Measurements from ENCODE around the gene UTP20. TPM values are rescaled to one million over a fixed set of nuclear protein-coding genes. Genes with fewer than 3 reads are reported as not detected.

The UTP20 gene
- total and polyA plus RNA-seq, 2 of the 4 experiments (the other 2 are of a cell fraction): 6.8 to 22.0 TPM

DNA sequence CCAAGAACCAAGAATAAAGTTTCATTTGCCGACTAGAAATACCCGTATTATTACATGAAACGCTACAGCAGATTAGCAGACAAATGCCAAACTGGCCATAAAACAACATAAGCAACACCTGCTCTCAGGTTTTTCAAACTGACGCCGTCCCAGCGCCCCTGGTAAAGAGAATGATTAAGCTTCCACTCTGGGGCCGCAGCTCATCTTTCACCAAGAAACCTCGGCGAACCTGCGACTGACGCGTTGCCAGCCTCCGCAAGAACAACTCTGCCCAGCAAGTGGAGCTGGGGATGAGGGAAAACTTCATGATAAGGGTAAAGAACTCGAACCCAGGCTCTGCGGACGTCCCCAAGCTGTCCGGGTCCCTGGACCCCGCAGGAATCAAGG lies 127.1 kb downstream of the UTP20 start:
- H3K9ac ChIP-seq (ENCODE audit: low read depth, low read length): peak overlapping the region; percentile 97
- H3K27ac ChIP-seq (ENCODE audit: insufficient read depth, low read length): peak overlapping the region; percentile 97
- CTCF ChIA-PET: no interaction called here
- H3K14ac ChIP-seq (replicated peaks; ENCODE audit: low read depth, low read length): peak overlapping the region; percentile 49; the same call in 1 of the 2 replicates
- no peak overlapping the region for H2BK120ac ChIP-seq (ENCODE audit: low read depth, low read length)
- POLR2A ChIA-PET (ENCODE audit: unreplicated experiment): no interaction called here
- H3K36me3 ChIP-seq (ENCODE audit: control insufficient read depth, insufficient read depth, low read length): peaks cover 3% of the 10 kb centered on the region
- peak overlapping the region; percentile 93 for H3K4me2 ChIP-seq (ENCODE audit: low read depth, low read length)
- peaks cover 22% of the 10 kb centered on the region; the same call in 1 of the 2 replicates for H4K20me1 ChIP-seq (ENCODE audit: insufficient read depth, low read length)
- 0 out of 2 replicates have a peak, but pooled peaks have one; percentile 44 for TF ChIP-seq CHD1 (IDR thresholded peaks at IDR 0.05; ENCODE audit: low read depth, low read length)
- TF ChIP-seq RAD21 (IDR thresholded peaks at IDR 0.05; ENCODE audit: low read length): no peak
- TF ChIP-seq, protein P1, sequence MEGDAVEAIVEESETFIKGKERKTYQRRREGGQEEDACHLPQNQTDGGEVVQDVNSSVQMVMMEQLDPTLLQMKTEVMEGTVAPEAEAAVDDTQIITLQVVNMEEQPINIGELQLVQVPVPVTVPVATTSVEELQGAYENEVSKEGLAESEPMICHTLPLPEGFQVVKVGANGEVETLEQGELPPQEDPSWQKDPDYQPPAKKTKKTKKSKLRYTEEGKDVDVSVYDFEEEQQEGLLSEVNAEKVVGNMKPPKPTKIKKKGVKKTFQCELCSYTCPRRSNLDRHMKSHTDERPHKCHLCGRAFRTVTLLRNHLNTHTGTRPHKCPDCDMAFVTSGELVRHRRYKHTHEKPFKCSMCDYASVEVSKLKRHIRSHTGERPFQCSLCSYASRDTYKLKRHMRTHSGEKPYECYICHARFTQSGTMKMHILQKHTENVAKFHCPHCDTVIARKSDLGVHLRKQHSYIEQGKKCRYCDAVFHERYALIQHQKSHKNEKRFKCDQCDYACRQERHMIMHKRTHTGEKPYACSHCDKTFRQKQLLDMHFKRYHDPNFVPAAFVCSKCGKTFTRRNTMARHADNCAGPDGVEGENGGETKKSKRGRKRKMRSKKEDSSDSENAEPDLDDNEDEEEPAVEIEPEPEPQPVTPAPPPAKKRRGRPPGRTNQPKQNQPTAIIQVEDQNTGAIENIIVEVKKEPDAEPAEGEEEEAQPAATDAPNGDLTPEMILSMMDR (conservative IDR thresholded peaks at IDR 0.05; ENCODE audit: low read depth, low read length): no peak
- TF ChIP-seq FOS (IDR thresholded peaks at IDR 0.05; ENCODE audit: low read depth, low read length): no peak
- TF ChIP-seq MXI1 (IDR thresholded peaks at IDR 0.05; ENCODE audit: borderline replicate concordance, low read depth, low read length): peak; percentile 32; the same call in 1 of the 2 replicates
- TF ChIP-seq, protein P2, sequence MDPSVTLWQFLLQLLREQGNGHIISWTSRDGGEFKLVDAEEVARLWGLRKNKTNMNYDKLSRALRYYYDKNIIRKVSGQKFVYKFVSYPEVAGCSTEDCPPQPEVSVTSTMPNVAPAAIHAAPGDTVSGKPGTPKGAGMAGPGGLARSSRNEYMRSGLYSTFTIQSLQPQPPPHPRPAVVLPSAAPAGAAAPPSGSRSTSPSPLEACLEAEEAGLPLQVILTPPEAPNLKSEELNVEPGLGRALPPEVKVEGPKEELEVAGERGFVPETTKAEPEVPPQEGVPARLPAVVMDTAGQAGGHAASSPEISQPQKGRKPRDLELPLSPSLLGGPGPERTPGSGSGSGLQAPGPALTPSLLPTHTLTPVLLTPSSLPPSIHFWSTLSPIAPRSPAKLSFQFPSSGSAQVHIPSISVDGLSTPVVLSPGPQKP (IDR thresholded peaks at IDR 0.05; ENCODE audit: borderline replicate concordance, low read depth, low read length): no peak
- TF ChIP-seq CEBPB (IDR thresholded peaks at IDR 0.05; ENCODE audit: low read depth, low read length): no peak
- TF ChIP-seq BHLHE40 (IDR thresholded peaks at IDR 0.05; ENCODE audit: low read depth, low read length): no peak
- TF ChIP-seq MAFK (IDR thresholded peaks at IDR 0.05; ENCODE audit: low read depth, low read length): no peak
- no peak for TF ChIP-seq RFX5 (IDR thresholded peaks at IDR 0.05; ENCODE audit: low read depth, low read length)
- no peak for TF ChIP-seq NFE2L2 (IDR thresholded peaks at IDR 0.05; ENCODE audit: low read depth, low read length)
- no peak for TF ChIP-seq RCOR1 (IDR thresholded peaks at IDR 0.05; ENCODE audit: insufficient replicate concordance, low read length)
- no peak overlapping the region for H2BK20ac ChIP-seq (ENCODE audit: low read depth, low read length)
- H4K8ac ChIP-seq (ENCODE audit: low read depth in 2 of 2, low read length in 2 of 2): peak overlapping the region; percentile 93 to 97; a peak in 3 of 4 replicates
- peak overlapping the region; percentile 93 for H3K4ac ChIP-seq (ENCODE audit: low read depth, low read length)
- 0 out of 2 replicates have a peak overlapping the region, but pooled peaks have one; percentile 94 for H4K91ac ChIP-seq (ENCODE audit: insufficient read depth, low read depth, low read length)
- H3K56ac ChIP-seq (ENCODE audit: extremely low read depth, insufficient read depth, low read length): peak overlapping the region; percentile 73
- in situ Hi-C loops (cut with MboI; ENCODE audit: low sequenced_read_pairs): no loop called here
- H3K18ac ChIP-seq (ENCODE audit: low read depth, low read length): peak overlapping the region; percentile 25; the same call in 1 of the 2 replicates
- H3K9me3 ChIP-seq (ENCODE audit: control insufficient read depth, insufficient read depth, low read length): no peaks in the 10 kb centered on the region
- H3K79me1 ChIP-seq (ENCODE audit: low read depth in 1 of 2, low read length in 2 of 2): peaks cover 2 to 16% of the 10 kb centered on the region in 2 experiments
- peak overlapping the region; percentile 91 for H2BK5ac ChIP-seq (ENCODE audit: low read depth, low read length, poor library complexity, severe bottlenecking)
- H2BK15ac ChIP-seq (ENCODE audit: low read depth, low read length): peak overlapping the region; percentile 12; the same call in 1 of the 3 replicates
- intact Hi-C loops (cut with micrococcal nuclease): no loop called here
- peaks cover 1% of the 10 kb centered on the region; the same call in 1 of the 2 replicates for H3K4me1 ChIP-seq (ENCODE audit: control insufficient read depth, insufficient read depth, low read length)
- peak overlapping the region; percentile 90 for H3K4me3 ChIP-seq (ENCODE audit: insufficient read depth, low read depth, low read length)
- no TSS peak for BruUV-seq (replicated peaks)
- DNase-seq: no peak
- H3K9me1 ChIP-seq (ENCODE audit: insufficient read depth, low read length): no peaks in the 10 kb centered on the region
- peak overlapping the region; percentile 79 for H3K23ac ChIP-seq (ENCODE audit: low read depth, low read length)
- 0% methylated on average over 7 of the region's 18 CpGs; no CpG with 5 or more reads in 1 of the 2 experiments for WGBS, 2 experiments (ENCODE audit: extremely low coverage in 2 of 2, insufficient read length in 1 of 2)
- ATAC-seq (ENCODE audit: low read depth): peak; percentile 31
- H2AFZ ChIP-seq (replicated peaks; ENCODE audit: low read length, poor library complexity): peak overlapping the region; percentile 97
- dilution Hi-C loops (cut with HindIII; ENCODE audit: low sequenced_read_pairs, unreplicated experiment): no loop called here
- no peak overlapping the region; the same call in 1 of the 2 replicates for H2AK5ac ChIP-seq (ENCODE audit: low read depth, low read length)
- H3K27me3 ChIP-seq (ENCODE audit: control insufficient read depth, insufficient read depth, low read length): no peaks in the 10 kb centered on the region
- peak overlapping the region; percentile 37; the same call in 1 of the 2 replicates for H4K5ac ChIP-seq (ENCODE audit: low read depth, low read length)
- H2AK9ac ChIP-seq (replicated peaks; ENCODE audit: low read depth, low read length, poor library complexity): peak overlapping the region; percentile 71

All from IMR-90 (cell line).